ENCODE measurements around the gene TEF. TPM values are rescaled to one million over a fixed set of nuclear protein-coding genes. Genes with fewer than 3 reads are reported as not detected.

Gene TEF
- total RNA-seq, 1 experiment from 2014 or later = 12.0 TPM

DNA sequence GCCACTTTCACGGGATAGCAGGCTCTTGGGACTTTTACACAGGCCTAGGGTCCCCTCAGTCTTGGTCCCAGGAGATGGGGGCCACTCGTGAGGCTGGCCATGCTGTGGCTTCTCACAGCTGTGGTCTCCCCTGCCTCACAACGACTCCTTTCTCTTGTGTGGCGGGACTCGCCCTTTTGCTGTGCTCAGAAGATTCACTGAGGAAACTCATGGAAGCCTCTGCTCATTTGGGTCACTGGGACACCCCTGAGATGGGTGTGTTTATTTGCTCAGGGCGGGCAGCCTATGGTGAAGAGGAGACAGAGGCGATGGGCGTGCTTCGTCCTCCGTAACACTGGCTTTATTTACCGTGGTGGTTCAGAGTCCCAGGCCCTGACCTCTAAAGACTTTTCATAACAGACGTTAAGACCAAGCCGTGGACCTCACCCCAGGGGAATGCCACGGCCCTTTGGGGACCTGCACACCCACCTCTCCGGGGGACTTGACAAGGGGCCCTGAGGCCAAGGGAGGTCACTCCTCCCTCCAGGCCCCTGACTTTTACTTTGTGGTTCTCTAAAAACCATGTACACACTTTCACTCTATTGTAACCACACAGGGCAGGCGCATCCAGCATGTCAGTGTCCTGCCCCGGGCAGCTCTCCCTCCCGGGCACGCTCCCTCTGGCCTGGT, 15.5 kb downstream of the TEF start:
- H3K9me3 Mint-ChIP-seq = no peaks in the 10 kb centered on the region
- H3K27ac Mint-ChIP-seq = no peak overlapping the region
- no peaks in the 10 kb centered on the region for H3K27me3 Mint-ChIP-seq (ENCODE audit: low read depth)
- no peak for TF ChIP-seq CREM (CRISPR knock-in tag; IDR thresholded peaks at IDR 0.05)
- TF ChIP-seq, protein P1, sequence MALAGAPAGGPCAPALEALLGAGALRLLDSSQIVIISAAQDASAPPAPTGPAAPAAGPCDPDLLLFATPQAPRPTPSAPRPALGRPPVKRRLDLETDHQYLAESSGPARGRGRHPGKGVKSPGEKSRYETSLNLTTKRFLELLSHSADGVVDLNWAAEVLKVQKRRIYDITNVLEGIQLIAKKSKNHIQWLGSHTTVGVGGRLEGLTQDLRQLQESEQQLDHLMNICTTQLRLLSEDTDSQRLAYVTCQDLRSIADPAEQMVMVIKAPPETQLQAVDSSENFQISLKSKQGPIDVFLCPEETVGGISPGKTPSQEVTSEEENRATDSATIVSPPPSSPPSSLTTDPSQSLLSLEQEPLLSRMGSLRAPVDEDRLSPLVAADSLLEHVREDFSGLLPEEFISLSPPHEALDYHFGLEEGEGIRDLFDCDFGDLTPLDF (CRISPR knock-in tag; IDR thresholded peaks at IDR 0.05) = no peak
- H3K4me3 Mint-ChIP-seq = no peak overlapping the region
- no peaks in the 10 kb centered on the region for H3K4me1 Mint-ChIP-seq
- POLR2A ChIA-PET = no interaction called here
- no peak for ATAC-seq
- H3K36me3 Mint-ChIP-seq = 0 out of 2 replicates have a peak, but pooled peaks cover 4% of the 10 kb centered on the region
- DNase-seq (ENCODE audit: low spot score) = no peak
- CTCF ChIA-PET = interaction anchor here (0.7 kb wide), 1 partner anchor 130 kb away, joined by 3 read pairs; no protein-coding TSS in a partner anchor

DNA sequence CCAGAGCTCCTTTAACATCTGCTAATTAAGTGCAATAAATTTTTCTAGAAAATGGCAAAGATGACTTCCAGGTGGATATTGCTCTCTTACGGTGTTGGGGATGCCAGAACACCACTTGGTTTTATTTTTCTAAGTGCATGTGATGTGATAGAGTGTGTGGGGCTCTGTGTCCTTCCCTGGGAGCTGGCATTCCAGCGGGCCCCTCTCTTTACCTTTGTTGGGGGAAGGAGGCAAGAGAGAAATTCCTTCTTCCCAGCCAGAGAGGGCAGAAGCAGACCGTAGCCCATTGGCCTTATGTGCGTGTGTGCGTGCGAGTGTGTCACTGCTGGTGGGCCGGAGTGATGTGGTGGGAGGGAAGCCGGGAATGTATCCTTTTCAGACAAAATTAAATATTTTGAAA, 17.2 kb downstream of the TEF start:
- Mint-ChIP-seq H3K36me3 (0 out of 2 replicates have a peak, but pooled peaks cover 4% of the 10 kb centered on the region), H3K27me3 (ENCODE audit: low read depth) (no peaks in the 10 kb centered on the region), H3K4me3 (no peak overlapping the region), H3K9me3 (no peaks in the 10 kb centered on the region), H3K27ac (no peak overlapping the region), H3K4me1 (peaks cover 2% of the 10 kb centered on the region; the same call in 1 of the 2 replicates)
- DNase-seq (ENCODE audit: low spot score) (no peak), ATAC-seq (no peak)
- ChIA-PET CTCF (interaction anchor here (0.6 to 3.1 kb wide), 6 partner anchors 64 to 198 kb away, joined by 3 to 14 read pairs (median 4); no protein-coding TSS in a partner anchor), POLR2A (interaction anchor here (0.7 kb wide), 1 partner anchor 48 kb away, joined by 4 read pairs; the partner anchor contains the start of gene TOB2)
- TF ChIP-seq HMGA2 (CRISPR knock-in tag; IDR thresholded peaks at IDR 0.05) (no peak), NFYB (CRISPR knock-in tag; conservative IDR thresholded peaks at IDR 0.05; ENCODE audit: low read depth) (no peak), CREB1 (CRISPR knock-in tag; IDR thresholded peaks at IDR 0.05) (no peak), ZNF232 (CRISPR knock-in tag; IDR thresholded peaks at IDR 0.05) (no peak), GTF2I (CRISPR knock-in tag; conservative IDR thresholded peaks at IDR 0.05) (no peak), MYBL2 (CRISPR knock-in tag; IDR thresholded peaks at IDR 0.05) (no peak), NFATC4 (CRISPR knock-in tag; IDR thresholded peaks at IDR 0.05) (no peak), ZNF219 (CRISPR knock-in tag; IDR thresholded peaks at IDR 0.05; ENCODE audit: borderline replicate concordance) (no peak), ZNF671 (CRISPR knock-in tag; IDR thresholded peaks at IDR 0.05) (no peak), SOX15 (CRISPR knock-in tag; IDR thresholded peaks at IDR 0.05) (no peak)
- TF ChIP-seq, protein P2, sequence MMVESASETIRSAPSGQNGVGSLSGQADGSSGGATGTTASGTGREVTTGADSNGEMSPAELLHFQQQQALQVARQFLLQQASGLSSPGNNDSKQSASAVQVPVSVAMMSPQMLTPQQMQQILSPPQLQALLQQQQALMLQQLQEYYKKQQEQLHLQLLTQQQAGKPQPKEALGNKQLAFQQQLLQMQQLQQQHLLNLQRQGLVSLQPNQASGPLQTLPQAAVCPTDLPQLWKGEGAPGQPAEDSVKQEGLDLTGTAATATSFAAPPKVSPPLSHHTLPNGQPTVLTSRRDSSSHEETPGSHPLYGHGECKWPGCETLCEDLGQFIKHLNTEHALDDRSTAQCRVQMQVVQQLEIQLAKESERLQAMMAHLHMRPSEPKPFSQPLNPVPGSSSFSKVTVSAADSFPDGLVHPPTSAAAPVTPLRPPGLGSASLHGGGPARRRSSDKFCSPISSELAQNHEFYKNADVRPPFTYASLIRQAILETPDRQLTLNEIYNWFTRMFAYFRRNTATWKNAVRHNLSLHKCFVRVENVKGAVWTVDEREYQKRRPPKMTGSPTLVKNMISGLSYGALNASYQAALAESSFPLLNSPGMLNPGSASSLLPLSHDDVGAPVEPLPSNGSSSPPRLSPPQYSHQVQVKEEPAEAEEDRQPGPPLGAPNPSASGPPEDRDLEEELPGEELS (CRISPR knock-in tag; IDR thresholded peaks at IDR 0.05) = no peak
- TF ChIP-seq, protein P3, sequence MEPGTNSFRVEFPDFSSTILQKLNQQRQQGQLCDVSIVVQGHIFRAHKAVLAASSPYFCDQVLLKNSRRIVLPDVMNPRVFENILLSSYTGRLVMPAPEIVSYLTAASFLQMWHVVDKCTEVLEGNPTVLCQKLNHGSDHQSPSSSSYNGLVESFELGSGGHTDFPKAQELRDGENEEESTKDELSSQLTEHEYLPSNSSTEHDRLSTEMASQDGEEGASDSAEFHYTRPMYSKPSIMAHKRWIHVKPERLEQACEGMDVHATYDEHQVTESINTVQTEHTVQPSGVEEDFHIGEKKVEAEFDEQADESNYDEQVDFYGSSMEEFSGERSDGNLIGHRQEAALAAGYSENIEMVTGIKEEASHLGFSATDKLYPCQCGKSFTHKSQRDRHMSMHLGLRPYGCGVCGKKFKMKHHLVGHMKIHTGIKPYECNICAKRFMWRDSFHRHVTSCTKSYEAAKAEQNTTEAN (CRISPR knock-in tag; IDR thresholded peaks at IDR 0.05) = no peak
- TF ChIP-seq, protein P4, sequence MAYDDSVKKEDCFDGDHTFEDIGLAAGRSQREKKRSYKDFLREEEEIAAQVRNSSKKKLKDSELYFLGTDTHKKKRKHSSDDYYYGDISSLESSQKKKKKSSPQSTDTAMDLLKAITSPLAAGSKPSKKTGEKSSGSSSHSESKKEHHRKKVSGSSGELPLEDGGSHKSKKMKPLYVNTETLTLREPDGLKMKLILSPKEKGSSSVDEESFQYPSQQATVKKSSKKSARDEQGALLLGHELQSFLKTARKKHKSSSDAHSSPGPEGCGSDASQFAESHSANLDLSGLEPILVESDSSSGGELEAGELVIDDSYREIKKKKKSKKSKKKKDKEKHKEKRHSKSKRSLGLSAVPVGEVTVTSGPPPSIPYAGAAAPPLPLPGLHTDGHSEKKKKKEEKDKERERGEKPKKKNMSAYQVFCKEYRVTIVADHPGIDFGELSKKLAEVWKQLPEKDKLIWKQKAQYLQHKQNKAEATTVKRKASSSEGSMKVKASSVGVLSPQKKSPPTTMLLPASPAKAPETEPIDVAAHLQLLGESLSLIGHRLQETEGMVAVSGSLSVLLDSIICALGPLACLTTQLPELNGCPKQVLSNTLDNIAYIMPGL (CRISPR knock-in tag; IDR thresholded peaks at IDR 0.05) = no peak
- TF ChIP-seq, protein P5, sequence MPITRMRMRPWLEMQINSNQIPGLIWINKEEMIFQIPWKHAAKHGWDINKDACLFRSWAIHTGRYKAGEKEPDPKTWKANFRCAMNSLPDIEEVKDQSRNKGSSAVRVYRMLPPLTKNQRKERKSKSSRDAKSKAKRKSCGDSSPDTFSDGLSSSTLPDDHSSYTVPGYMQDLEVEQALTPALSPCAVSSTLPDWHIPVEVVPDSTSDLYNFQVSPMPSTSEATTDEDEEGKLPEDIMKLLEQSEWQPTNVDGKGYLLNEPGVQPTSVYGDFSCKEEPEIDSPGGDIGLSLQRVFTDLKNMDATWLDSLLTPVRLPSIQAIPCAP (CRISPR knock-in tag; IDR thresholded peaks at IDR 0.05) = no peak
- TF ChIP-seq, protein P6, sequence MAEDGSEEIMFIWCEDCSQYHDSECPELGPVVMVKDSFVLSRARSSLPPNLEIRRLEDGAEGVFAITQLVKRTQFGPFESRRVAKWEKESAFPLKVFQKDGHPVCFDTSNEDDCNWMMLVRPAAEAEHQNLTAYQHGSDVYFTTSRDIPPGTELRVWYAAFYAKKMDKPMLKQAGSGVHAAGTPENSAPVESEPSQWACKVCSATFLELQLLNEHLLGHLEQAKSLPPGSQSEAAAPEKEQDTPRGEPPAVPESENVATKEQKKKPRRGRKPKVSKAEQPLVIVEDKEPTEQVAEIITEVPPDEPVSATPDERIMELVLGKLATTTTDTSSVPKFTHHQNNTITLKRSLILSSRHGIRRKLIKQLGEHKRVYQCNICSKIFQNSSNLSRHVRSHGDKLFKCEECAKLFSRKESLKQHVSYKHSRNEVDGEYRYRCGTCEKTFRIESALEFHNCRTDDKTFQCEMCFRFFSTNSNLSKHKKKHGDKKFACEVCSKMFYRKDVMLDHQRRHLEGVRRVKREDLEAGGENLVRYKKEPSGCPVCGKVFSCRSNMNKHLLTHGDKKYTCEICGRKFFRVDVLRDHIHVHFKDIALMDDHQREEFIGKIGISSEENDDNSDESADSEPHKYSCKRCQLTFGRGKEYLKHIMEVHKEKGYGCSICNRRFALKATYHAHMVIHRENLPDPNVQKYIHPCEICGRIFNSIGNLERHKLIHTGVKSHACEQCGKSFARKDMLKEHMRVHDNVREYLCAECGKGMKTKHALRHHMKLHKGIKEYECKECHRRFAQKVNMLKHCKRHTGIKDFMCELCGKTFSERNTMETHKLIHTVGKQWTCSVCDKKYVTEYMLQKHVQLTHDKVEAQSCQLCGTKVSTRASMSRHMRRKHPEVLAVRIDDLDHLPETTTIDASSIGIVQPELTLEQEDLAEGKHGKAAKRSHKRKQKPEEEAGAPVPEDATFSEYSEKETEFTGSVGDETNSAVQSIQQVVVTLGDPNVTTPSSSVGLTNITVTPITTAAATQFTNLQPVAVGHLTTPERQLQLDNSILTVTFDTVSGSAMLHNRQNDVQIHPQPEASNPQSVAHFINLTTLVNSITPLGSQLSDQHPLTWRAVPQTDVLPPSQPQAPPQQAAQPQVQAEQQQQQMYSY (CRISPR knock-in tag; IDR thresholded peaks at IDR 0.05) = no peak
- TF ChIP-seq, protein P7, sequence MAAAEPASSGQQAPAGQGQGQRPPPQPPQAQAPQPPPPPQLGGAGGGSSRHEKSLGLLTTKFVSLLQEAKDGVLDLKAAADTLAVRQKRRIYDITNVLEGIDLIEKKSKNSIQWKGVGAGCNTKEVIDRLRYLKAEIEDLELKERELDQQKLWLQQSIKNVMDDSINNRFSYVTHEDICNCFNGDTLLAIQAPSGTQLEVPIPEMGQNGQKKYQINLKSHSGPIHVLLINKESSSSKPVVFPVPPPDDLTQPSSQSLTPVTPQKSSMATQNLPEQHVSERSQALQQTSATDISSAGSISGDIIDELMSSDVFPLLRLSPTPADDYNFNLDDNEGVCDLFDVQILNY (CRISPR knock-in tag; IDR thresholded peaks at IDR 0.05) = no peak
- TF ChIP-seq, protein P8, sequence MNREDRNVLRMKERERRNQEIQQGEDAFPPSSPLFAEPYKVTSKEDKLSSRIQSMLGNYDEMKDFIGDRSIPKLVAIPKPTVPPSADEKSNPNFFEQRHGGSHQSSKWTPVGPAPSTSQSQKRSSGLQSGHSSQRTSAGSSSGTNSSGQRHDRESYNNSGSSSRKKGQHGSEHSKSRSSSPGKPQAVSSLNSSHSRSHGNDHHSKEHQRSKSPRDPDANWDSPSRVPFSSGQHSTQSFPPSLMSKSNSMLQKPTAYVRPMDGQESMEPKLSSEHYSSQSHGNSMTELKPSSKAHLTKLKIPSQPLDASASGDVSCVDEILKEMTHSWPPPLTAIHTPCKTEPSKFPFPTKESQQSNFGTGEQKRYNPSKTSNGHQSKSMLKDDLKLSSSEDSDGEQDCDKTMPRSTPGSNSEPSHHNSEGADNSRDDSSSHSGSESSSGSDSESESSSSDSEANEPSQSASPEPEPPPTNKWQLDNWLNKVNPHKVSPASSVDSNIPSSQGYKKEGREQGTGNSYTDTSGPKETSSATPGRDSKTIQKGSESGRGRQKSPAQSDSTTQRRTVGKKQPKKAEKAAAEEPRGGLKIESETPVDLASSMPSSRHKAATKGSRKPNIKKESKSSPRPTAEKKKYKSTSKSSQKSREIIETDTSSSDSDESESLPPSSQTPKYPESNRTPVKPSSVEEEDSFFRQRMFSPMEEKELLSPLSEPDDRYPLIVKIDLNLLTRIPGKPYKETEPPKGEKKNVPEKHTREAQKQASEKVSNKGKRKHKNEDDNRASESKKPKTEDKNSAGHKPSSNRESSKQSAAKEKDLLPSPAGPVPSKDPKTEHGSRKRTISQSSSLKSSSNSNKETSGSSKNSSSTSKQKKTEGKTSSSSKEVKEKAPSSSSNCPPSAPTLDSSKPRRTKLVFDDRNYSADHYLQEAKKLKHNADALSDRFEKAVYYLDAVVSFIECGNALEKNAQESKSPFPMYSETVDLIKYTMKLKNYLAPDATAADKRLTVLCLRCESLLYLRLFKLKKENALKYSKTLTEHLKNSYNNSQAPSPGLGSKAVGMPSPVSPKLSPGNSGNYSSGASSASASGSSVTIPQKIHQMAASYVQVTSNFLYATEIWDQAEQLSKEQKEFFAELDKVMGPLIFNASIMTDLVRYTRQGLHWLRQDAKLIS (CRISPR knock-in tag; IDR thresholded peaks at IDR 0.05; ENCODE audit: borderline replicate concordance) = no peak

Data from WTC11 (cell line).